Loucy (cell line): ENCODE measurements around the gene FAM25C.
"Not testable (repeated sequence)": the region's sequence is repeated elsewhere in the genome, so short reads cannot be mapped to it uniquely, and the experiment has no call there.

ENCODE experiments used
- CTCF ChIP-seq: fragments of 200-600 bp; sonication (generic); conservative IDR thresholded peaks from 2 replicates; pipeline ENCODE4 v1.5.1; 2014; ENCODE audit warnings: mild to moderate bottlenecking, antibody characterized with exemption, low read length
- EZH2phosphoT487 ChIP-seq: fragments of 200-600 bp; IDR thresholded peaks from 2 replicates; pipeline ENCODE4 v1.6.1; 2018; ENCODE audit warnings: antibody characterized with exemption, mild to moderate bottlenecking, moderate library complexity, borderline replicate concordance

DNA sequence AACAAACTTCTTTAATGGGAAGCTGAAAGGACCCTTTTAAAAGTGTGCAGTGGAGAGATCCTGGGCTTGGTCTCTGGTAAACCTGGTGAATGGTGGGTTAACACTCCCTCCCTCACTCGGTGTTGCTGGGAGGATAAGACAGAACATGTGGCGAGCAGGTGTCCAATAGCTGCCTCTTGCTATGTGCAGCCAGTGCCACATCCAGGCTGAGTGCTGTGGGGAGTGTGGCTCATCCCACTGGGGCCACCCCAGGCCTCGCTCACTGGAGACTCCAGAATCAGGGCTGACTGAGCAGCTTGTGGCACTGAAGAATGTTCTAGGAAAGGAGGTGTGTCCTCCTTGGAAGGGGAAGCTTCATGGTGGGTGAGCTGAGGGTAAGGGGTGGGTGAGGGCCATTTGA is 29.5 kb downstream of the FAM25C start:
- not testable (repeated sequence) for TF ChIP-seq EZH2phosphoT487, CTCF
